GM18526 (cell line): Measurements from ENCODE around the gene AK1.

Source experiments
- POLR2A ChIP-seq: IDR thresholded peaks from 3 replicates; pipeline ENCODE4 v1.6.1; 2011; ENCODE audit not compliant: insufficient read length; ENCODE audit errors: extremely low read depth

The AK1 gene

DNA sequence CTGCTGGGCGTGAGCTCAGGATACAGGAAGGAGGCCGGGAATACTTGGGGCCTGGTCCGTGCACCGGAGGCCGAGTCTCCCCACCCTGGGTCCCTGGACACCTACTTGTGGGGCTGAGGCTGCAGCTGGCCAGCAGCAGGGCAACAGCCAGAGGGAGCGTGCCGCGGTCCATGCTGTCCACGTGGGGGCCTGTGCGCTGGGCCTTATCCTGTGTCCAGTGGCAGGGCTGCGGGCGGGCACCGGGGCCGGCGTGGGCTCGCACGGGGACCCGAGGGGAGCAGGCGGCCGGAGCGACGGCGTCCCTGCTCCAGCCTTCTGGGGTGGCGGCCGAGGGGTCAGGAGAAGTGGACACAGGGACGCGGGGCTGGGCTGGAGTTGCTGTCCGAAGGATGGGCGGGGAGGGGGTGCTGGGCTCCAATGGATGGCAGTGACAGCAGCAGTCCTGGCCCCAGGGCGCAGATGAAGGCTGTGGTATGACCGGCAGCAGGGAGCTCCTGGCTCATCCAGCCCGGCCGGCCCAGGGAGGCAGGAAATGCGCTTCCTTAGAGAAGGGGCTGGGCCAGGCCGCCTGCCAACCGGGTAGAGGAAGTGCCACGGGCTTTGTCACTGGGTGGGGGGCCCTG, 23.2 kb downstream of the AK1 start, which contains the start of gene ENG:
ENG (minus strand) TSS at position 475 of the 623 bp plus-strand sequence; CDS start at position 172, 303 bp downstream.
- no peak for TF ChIP-seq POLR2A

DNA sequence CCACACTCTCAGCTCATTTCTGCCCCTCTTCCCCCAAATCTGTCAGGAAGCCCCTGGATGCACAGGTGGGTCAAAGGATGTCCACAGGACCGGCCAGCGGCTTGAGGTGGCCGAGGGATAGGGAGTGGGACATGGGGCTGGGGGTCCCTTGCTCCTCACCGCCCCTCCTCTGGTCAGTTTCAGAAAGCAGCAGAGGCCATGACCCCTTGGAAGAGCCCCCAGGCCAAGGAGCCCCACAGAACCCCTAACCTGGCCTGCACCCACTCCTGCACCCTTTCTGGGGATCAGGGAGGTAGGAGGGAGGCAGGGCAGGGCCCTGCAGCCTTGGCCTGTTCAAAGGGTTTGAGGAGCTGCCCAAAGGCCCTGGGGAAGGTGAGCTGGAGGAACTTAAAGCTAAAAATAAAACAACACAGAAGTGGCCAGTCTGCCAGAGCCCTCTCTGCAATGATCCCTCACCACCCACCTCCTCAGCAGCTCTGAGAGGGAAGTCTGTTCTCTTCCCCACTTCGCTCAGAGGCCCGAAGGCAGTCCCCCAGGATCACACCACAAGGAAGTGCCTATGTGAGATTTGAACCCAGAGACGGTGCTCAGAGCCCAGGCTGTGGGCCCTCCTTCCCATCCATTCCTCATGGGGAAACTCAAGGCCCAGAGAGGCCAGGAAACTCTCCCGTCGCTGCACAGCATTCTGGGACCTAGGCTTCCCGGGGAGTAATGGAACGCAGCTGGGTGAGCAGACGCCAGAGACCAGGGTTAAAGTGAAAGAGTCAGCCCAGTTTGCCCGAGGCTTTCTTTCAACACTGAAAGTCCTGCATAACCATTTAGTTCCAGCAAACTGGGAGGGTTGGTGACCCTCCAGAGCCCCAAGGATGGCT, 23.9 kb downstream of the AK1 start:
- no peak for TF ChIP-seq POLR2A

DNA sequence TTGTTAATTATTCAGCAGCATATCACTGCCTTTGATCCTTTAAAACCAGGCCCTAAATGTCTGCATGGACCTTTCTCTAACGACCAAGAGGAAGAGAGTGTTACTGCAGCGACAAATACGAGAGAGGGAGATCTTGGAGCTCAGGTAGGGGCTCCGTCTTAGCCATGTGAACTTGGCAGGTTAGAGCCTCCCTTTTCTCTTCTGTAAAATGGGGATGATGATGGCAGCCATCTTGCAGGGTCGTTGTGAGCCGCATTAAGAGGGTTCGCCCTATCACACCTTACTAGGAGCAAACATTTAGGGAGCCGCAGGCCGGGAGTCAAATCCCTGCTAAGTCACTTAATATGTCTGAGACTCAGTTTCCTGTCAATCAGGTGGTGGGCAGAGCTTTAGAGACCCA, 24.6 kb downstream of the AK1 start:
- no peak for TF ChIP-seq POLR2A

DNA sequence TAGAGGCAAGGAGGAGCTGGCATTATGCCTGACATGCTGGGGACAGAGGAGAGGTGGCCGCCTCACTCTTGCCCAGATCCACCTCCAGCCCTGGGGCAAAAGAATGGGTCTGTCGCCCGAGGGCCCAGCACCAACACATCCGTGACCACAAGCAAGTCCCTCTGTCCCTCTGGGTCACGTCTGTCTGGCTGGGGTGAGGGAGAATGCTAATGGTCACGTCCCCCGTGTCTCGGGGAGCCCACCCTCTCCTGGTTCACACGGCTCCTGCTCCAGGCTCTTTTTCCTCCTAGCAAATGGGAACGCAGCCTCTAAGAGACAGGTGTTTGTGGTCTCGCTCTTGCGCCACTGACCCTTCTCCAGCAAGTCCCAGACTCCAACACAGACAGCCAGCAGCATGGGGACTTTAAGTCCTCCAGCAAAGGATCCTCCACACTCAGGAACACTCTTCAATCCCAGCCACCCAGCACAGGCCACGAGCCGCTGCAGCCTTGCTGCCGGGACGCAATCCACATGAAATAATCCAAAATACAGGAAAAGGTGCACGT, 27.1 kb downstream of the AK1 start:
- no peak for TF ChIP-seq POLR2A

DNA sequence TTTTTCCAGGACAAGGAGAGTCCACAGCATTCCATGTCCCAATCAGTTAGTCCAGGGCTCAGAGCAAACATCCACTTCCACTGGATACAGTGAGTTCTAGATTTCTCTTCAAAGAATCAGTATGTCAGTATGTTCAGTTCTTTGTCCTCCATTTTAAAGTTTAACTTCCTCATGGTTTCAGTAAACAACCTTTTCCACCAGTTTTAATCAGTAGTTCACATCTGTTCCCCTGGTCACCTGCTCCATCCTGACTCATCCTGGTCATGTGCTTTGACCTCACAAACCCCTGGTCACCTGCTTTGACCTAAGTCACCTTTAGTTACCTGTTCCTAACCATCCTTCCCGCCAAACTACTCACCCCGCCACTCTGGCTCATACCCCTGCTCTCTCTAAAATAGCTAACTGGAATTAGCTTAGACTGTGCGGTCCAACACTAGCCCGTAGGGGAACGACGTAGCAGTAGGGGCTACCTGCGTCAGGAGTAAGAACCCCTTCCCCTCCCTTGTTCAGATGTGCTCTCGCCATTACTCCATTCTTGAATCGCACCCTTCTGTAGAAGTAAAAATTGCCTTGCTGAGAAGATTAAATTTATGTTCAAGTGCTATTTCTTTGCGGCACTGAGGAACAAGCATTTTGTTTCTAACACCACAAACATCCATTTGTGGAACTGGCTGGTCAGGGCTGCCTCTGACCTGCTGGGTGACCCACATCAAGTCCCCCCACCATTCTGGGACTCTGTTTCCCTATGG, 28.5 kb downstream of the AK1 start:
- no peak for TF ChIP-seq POLR2A

DNA sequence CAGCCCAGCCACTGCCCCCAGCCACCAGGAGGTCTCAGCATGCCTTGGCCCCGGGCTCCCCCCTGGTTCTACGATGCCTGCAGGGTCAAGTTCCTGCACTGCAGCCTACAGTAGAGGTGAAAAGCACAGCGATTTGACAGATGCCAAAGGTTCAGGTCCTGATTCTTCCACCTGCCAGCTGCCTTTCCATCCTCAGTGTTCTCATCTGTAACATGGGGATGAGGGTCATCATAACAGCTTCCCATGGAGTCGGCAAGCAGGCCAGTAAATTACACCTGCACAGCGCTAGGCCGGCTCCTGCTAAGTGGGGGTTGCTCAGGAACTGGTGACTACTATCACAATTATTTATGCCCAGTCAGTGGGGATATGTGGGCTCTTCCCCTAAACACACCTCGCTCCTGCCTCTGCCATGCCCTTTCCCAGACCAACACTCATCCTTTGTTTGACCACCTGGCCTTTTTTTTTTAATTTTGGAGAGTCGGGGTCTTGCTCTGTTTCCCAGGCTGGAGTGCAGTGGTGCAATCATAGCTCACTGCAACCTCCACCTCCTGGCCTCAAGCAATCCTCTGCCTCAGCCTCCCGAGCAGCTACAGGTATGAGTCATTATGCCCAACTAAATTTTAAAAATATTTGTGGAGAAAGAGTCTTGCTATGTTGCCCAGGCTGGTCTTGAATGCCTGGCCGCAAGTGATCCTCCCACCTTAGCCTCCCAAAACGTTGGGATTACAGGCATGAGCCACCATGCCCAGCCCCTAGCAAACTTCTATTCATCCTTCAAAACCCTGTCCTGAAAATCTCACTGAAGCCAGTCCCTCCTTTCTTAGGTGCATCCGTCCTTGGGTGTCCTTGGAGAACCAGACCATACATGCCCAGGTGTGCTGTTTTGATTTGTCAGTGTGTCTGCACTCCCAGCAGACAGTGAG, 29.4 kb downstream of the AK1 start:
- no peak for TF ChIP-seq POLR2A

DNA sequence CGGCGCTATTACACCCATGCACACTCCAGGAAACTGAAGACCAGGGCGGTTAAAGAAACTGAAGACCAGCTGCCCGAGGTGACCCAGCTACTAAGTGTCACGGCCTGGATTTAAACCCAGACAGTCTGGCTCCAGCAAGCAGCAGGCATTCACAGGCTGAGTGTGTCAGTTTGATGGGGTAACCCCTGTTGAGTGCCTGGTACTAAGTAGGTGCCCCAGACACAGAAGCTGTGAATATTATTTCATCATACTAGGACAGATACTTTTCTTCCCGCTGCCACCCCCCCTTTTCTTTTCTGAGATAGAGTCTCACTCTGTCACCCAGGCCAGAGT, 30.3 kb downstream of the AK1 start:
- no peak for TF ChIP-seq POLR2A

DNA sequence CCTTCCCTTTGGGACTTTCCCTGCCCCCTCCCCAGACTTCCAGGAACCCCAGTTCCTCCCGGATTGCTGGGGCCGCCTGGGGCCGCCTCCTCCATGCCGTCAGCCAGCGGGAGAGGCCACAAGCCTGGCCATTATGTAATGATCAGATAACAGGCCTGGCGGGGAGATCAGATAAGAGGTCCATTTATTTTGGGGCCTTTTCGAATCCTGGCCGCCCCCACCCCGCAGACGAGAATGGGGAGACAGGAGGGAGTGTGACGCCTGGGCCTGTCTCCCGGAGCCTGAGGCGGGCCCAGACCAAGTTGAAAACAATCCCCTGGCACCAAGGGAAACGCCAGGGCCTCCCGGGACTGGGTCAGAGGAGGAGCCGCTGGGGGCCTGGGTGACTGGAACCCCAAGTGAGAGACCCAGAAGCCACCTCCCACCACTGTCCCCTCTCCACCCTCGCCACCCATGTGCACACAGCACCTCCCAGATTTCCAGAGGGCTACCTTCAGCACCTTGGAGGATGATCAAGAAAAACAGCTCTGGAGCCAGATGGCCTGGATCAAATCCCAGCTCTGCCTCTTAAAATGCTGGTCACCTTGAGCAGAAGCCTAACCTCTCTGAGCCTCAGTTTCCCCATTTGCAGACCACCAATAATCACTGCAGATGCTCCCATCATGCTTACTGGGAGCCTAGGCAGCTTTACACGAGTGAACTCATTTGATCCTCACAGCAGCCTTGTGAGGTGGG, 30.9 kb downstream of the AK1 start:
- no peak for TF ChIP-seq POLR2A

DNA sequence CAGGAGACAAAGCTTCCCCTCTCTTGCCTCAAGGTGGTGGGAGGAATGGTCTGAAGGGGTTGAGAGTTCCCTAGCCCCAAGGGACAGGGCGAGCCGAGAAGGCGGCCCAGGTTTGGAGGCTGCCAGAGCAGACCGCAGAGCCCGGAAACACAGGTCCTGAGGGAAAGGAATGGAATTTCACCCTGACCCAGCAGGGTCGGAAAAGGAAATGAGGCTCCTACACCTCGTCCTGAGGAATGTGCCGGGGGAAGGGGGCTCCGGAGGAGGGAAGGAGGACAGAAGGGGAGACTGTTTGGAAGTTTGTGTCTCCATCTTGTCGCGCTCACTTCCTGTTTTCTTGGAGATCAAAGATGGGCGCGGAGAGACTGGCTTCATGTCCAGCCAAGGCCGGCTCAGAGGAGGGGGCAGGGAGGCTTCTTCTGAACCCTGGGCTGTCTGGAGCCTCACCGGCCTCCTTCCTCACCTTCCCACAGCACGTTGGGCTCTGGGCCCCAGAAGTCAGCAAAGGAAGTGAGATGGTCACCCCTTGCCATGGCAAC, 32.6 kb downstream of the AK1 start:
- no peak for TF ChIP-seq POLR2A

DNA sequence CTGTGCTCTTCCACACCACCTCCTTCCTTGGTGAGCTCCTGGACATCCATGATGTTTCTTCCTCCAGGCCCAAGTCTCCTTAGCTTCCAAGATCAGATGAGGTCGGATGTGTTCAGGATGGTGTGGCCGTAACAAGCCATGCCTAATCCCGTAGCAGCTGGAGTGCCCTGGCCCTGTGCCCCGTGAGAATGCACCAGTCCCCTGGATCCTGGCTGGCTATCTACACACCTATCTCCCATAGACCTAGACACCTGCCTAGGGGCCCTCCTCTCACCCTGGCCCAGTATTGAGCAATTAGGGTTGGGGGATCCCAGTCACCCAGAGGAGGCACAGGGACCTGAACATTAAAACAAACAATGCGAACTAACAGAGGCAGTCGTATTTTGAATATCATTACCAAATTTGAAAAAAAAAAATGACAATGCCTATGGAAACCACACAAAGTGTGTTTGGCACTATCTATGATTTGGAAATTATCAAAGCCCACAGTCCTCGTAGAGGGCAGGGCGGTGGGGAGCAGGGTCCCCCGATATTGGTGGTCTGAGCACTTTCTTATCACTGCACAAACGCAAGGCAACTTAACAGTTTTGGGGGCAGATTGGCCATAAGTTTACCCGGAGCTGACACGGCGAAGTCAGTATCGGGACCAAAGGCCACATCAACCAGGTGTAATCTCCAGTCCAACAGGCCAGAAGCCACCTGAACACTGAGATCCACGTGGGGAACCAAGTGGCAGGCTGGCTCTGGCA, 36.2 kb downstream of the AK1 start:
- no peak for TF ChIP-seq POLR2A

DNA sequence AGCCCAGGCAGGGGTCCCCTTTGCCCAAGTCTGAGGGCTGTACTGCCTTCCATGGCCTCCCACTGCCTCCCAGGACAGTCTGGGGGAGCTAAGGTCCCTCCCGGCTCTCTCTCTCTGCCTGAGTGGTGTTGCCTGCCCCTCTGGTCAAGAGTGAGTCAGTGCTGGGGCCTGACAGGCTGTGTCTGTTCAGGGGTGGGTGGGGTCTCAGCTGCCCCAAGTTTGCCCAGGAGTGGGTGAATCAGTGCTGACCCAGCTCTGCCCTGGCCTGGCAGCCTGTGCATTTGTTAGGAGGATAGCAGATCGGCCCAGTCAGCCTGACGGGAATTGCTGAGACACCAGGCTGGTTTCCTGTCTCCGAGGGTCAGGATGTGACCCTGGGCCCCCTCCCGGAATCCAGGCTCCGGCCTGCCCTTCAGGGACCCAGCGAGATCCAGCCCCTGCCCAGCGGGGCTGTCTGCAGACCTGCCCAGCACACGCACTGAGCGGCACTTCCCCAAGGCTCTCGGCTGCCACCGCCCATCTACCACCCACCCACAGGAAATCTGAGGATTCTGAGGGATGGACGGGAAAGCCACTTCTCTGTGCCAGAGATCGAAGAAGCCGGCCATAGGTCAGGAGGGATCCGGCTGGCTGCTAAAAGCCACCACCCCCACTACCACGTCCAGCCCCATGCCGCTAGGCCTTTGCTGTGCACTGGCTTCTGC, 38.9 kb downstream of the AK1 start:
- TF ChIP-seq POLR2A = no peak

DNA sequence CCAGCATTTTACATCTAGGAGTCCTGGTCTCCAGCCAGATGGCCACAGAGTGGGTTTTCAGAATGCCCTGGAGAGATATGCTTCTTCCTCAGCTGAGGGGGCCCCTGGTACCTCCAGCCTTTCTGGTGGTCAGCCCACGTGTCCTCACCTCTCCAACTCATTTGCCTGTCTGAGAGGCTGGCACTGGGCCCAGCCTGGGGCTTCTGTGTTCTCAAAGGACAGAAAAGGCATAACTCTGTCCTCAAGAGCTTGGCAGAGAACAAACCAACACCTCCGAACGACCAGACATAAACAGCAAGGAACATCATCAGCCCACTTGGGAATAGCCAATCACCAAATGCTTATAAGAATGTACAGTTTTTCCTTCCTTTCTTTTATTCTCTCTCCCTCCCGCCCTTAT, 40.1 kb downstream of the AK1 start:
- TF ChIP-seq POLR2A = no peak
